Erythroblast (primary cell): ENCODE data around the gene ZGLP1.

Experiments used
- GATA1 ChIP-seq: IDR thresholded peaks from 2 replicates; pipeline ENCODE4 v1.6.1; 2011; ENCODE audit warnings: low read depth, mild to moderate bottlenecking, control low read depth, low read length, moderate library complexity
- POLR2A ChIP-seq: IDR thresholded peaks from 2 replicates; pipeline ENCODE4 v1.6.1; 2011; ENCODE audit warnings: mild to moderate bottlenecking, low read length

DNA sequence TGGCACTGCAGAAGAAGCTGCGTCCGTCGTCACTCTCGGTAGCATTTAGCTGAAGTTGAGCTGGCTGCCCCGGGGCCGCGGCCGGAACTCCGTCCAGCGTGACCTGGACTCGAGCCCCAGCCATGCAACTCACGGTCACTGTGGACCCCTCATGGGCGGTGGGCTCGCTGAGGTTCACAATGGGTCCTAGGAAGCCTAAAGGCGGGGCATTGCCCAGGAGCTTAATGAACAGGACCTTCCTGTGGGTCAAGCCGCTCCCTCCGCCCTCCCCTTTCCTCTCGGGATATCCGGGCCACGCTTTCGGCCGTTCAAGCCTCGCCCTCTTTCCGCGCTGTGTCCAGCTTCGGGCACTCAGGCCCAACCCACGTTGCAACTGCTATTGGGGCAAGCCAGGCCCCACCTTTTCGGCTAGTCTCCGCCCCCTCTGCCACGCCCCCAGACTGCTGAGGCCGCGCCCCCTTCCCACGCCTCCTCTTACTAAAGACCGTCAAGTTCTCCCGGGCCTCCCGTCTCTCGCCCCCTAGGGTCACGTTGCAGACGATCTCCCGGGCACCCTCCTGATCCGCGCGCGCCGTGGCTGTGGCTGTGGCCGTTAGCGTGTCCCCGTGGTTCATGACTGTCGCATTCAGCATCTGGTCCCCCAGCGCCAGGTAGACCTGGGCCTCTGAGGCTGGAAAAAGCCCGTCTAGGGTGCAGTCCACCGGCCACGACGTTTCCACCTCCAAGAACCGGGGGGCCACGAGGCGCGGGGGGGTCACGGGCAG is 25.2 kb upstream of the ZGLP1 start:
- TF ChIP-seq POLR2A (no peak), GATA1 (no peak)
